ENCODE measurements around the gene TFDP1.

Gene TFDP1

GRCh38 chr13:113672002-113672651 lies 87.6 kb downstream of the TFDP1 start:
- DNase-seq (ENCODE audit: low read depth), result peak; percentile 21
- no peak overlapping the region for H3K4me3 ChIP-seq (ENCODE audit: low read length)
- no peak for TF ChIP-seq CTCF (conservative IDR thresholded peaks at IDR 0.05; ENCODE audit: low read length)

Data from AG10803 (cell line).